SHP77 (cell line): Measurements from ENCODE around the gene COL4A1.

ENCODE experiments used
- DNase-seq, 2 experiments: peaks; one replicate each; lab custom pipeline; 2025; lab: John Stamatoyannopoulos, UW

The COL4A1 gene

GRCh38 chr13:110218581-110219201, 88.3 kb downstream of the COL4A1 start:
- no peak for DNase-seq

GRCh38 chr13:110217811-110218210, 89.1 kb downstream of the COL4A1 start:
- no peak for DNase-seq

DNA sequence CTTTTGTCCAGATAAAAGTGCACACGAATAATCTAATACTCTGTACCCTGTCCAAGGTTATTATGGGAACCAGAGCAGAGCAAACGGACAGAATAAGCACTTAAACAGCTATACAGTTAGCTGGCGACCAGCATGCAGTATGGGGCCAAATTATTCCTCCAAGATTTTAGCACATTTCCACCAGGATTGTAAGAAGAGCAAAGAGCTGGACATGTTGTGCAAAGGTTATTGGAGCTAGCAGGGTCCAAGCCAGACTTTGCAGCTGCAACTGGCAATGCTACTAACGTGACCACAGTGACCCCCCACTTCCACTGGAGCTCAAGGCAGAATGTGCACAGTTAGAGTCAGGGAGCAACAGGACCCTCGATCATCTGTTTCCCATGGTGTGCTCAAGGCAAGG, 89.9 kb downstream of the COL4A1 start:
- no peak for DNase-seq

- DNase-seq: no peak
Measured at GRCh38 chr13:110216398-110217041, 90.4 kb downstream of the COL4A1 start.

DNA sequence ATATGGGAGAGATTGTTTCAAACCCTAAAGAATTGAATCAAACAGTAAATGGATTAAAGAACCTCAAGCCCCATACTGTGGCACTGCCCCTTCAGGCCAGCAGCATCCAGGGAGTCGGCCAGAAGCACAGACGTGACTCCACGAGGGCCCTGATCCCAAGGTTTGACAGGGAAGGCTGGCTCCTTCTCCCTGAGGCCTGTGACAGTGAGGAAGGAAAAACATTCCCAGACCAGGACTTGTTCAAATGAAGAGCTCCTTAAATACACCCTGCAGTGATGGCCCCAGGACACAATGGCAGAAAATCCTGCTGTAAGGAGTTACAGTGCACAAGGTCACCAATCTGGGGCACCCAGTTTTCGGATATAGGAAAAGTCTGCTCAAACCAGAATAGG, 91.0 kb downstream of the COL4A1 start:
- DNase-seq: no peak

DNA sequence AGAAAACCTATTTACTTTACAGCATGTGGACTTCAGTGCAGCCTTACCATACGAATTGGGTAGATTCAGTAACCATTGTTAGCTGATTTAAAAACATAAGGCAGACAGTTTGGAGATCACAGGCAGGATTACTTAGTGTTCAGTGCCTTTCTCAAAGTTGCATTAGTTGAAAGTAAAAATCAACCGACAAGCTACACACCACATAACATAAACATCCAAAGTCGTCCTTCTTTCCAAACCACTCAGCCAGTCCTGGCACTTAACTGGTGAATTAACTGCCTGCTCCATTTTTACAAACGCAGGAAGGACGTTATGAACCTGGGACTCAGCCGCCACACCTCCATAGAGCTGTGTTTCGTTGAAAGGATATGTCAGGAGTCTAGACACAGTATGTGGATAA, 91.4 kb downstream of the COL4A1 start:
- no peak for DNase-seq

DNA sequence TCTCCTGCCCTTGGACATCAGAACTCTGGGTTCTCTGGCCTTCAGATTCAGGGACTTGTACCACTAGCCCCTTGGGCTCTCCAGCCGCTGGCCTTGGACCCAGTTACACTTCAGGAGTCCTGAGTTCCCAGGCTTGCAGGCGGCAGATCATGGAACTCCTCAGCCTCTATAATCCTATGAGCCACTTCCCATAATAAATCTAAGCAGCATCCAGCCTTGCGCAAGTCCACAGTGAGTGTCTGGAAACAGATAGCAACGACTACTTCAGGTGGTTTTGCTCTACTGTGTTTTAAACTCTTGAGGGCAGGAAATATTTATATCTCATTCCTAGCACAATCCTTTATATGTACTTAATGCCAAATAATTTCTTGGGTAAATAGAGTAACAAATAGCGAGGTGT, 92.3 kb downstream of the COL4A1 start:
- no peak for DNase-seq

DNA sequence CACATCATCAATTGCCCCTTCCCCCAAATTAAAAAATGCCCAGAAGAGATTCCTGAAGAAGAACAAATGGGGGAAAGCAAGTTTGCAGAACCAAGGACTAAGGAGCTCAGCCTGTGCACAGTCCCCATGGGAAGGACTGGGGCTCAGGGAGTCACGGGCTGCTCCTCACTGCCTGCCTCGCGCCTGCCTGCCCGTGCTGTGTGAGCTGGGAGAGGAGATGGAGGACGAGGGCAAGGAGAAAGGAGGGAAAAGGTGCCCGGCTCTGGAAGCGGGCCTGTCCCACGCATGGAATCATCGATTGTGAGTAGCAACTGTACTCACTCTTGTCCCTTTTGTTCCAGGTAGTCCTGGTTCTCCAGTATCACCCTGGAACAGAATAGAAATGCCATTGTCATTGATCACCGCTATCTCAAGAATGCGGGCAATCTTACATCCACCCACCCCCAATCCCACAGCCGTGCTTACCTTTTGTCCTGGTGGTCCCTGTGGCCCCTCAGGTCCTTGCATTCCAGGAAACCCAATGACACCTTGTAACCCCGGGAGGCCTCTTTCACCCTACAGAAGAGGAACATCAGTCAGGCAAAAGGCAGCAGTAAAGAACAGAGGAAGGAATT, 93.4 kb downstream of the COL4A1 start:
- no peak for DNase-seq

- DNase-seq: no peak
Measured at GRCh38 chr13:110212529-110212928, 94.4 kb downstream of the COL4A1 start.

DNA sequence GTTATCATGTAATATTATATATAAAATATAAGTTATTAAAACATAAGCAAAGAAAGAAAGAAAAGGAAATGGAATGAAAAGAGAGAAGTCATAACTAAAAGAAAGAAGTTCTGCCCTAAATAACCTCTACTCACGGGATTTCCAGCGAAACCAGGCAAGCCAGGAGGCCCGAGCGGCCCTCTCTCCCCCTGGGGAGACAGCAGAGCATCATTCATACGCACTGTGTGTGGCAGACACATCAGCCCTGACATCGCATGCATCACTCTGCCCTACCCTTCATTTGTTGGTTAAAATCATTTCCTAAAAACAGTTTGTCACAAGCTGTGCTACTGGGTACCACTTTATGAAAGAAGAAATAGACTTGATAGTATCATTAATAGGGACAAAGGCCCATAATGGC, 95.2 kb downstream of the COL4A1 start:
- DNase-seq: no peak

DNA sequence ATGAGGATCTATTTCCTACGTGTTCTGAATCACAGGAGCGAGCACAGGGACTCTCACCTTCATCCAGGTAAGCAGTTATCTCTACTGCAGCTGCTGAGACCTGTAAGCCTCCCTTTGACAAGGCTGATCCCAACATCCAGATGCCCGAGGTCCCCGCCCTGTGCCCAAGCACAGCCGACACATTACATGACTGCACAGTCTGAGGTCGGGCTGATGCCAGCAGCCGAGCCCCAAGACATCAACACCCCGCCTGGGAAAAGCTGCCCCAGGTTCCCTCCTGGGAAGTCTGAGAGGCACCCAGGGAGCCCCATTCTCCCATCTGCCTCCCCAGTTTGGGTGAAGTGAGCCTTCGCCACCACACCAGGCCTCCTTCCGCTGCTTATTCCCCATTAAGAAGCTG, 95.9 kb downstream of the COL4A1 start:
- no peak for DNase-seq

DNA sequence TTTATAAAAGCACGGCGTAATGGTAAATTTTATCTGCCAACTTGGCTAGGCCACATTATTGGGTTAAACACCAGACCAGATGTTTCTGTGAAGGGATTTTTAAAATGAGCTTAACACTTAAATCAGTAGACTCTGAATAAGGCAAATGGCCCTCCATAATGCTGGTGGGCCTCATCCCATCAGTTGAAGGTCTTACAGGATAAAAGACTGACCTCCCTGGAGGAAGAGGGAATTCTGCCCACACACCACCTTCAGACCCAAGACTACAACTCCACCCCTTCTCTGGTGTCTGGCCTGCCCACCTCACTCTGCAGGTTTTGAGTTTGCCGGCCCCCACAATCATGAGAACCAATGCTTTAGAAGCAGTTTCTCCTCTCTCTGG, 96.4 kb downstream of the COL4A1 start:
- no peak for DNase-seq

GRCh38 chr13:110209950-110210603, 96.9 kb downstream of the COL4A1 start:
- peak in 1 of 2 experiments; percentile 13 for DNase-seq

DNA sequence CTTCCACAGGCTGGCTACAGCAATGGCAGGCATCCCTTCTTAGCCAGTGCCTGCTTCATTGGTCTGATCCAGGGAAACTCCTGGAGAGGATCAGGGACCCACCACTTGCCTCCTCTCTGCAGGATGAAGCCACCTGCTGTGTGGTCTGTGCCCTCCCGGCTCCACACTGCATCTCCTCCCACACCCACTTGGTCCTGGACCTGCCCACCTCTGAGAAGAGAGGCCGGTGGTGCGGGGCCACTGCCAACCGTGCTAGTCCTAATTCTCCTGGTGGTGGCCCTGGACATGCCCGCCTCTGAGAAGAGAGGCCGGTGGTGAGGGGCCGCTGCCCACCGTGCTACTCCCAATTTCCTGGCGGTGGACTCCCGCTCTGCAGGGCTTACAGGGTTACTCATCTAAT, 98.8 kb downstream of the COL4A1 start:
- DNase-seq: no peak

DNA sequence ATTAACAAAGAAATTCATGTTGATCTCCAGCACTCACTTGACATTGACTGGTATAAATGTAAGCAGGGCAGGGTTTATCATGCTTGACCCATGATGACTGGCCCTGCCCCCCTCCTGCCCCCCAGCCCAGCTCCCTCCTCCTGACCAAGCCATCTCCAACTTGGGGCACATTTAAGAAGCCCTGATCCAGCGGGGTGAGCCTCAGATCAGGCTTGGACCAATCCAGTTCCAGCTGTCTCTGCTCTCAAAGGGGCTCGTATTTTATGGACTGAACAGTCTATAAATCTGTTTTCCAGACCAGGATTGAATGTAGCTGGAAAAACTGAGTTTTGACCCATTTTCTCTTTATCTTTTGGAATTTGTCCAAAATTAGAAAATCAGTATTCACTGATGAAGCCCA, 100.0 kb downstream of the COL4A1 start:
- DNase-seq: no peak

- DNase-seq: no peak
Measured at GRCh38 chr13:110206185-110206584, 100.8 kb downstream of the COL4A1 start.

GRCh38 chr13:110201114-110201513, 105.8 kb downstream of the COL4A1 start:
- DNase-seq: no peak

DNA sequence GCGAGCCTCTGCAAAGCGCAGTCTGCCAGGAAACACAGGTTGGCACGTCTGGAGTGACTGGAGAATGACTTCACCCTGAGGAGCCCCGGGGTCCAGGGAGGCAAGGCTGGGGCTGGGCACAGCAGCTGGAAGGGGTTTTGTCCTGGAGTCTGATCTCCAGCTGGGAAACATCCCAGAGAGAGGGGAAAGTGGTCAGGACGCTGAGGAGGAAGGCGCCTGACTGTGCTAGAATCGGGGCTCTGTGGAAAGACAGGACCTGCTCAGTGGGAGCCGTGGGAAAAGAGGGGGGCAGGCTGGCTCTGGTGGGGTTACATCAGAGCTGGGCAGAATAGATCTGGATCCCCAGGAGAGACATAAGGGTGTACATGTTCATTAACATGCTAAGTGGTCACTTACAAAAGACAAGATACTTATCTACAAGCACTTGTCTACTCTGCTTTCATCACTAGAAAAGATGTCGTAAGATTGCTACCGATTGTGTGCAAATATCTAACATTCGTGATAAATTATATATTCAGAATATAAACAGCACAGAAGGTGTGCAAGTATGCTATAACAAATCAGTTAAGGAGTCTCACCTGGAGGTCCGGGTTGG, 106.6 kb downstream of the COL4A1 start:
- no peak for DNase-seq

DNA sequence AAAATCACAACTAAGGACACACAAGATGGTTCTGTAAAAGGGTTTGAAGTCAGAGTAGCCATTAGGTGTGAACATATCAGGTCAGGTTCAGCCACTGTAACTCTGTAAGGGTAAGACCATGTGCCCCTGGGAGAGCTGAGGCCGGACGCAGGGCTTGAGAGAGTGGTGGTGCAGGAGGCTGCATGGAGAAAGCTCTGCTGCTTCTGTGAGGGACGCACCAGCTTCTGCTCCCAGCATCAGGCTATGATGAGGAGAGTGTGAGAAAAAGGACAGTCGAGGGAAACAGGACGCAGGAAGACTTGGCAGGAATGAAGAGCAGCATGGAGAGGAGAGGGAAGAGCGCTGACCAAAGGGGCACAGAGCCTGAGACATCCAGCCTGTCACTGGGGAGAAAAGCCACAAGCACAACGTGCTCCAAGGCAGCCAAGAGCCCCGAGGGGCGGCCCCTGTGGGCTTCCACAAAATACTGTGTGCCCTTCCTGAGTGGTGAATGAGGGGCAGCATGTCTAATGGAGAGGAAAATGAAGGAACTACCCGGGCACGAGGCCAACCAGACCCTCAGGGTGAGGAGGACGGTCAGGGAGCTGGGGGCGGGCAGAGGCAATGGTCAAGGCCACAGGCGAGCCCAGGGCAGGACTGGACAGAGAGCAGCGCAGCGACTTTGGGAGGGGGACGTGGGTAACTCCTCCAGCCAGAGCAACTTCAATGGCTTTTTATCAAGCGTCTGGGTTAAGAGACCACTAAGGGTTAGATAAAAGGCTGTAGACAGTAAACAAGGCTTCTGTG, 107.7 kb downstream of the COL4A1 start:
- DNase-seq: no peak

- DNase-seq: no peak
Measured at GRCh38 chr13:110197471-110197870, 109.5 kb downstream of the COL4A1 start.

GRCh38 chr13:110197026-110197425, 109.9 kb downstream of the COL4A1 start:
- DNase-seq: no peak
